GM19395 (cell line): Measurements from ENCODE around the gene DDTL.

Experiments used
- ATAC-seq: cut with Tn5 transposase; IDR thresholded peaks from one replicate; pipeline ENCODE4 v1.9.1; 2021; ENCODE audit warnings: mild to moderate bottlenecking, moderate library complexity; ENCODE audit not compliant: unreplicated experiment

DDTL gene

DNA sequence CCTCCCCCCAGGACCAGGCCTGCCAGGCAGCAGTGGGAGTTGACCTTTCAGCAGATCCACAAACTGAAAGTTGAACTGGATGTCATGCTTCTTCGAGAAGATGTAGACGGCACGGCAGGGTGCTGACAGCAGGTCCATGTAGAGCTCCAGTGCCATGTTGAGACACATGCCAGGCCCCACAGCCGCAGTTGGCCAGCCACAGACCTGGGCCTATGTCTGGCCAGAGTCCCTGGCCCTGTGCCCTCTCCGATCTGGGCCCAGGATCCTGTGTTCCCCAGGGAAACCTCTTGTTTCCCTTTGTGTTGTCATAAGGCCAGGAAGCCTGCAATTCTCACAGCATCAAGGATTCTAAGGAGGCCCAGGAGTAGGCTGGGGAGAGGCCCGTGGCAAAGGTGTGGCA is 38.5 kb downstream of the DDTL start, which contains the start of gene GSTT4:
TSS of gene GSTT4 (minus strand) at position 253 of the 400 bp plus-strand sequence. CDS start at position 156, 97 bp downstream.
- ATAC-seq = no peak

- no peak for ATAC-seq
These were observed 39.7 kb downstream of the DDTL start for GRCh38 chr22:24006207-24006913.

DNA sequence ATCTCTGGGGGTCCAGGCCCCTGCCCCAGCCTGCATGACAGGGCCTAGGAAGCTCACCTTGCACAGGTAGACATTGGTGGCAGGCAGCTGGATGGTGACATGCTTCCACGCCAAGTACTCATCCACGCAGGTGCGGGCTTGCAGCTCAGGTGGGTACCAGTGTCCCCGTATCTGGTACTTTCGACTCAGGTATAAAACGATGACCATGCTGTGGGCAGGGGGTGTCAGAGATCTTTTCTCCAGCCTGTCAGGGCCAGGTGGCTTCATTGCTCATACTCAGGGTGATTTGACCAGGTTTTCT is 40.2 kb downstream of the DDTL start:
- ATAC-seq = no peak

GRCh38 chr22:24007253-24008021 is 40.7 kb downstream of the DDTL start:
- no peak for ATAC-seq

- no peak for ATAC-seq
These were observed 41.3 kb downstream of the DDTL start for GRCh38 chr22:24008022-24008283.

GRCh38 chr22:24008381-24009226 is 41.9 kb downstream of the DDTL start:
- no peak for ATAC-seq

GRCh38 chr22:24009227-24010017 is 42.7 kb downstream of the DDTL start:
- ATAC-seq = no peak

GRCh38 chr22:24010018-24010391 is 43.3 kb downstream of the DDTL start:
- ATAC-seq = no peak

- no peak for ATAC-seq
These were observed 45.0 kb downstream of the DDTL start for GRCh38 chr22:24011735-24012068.

DNA sequence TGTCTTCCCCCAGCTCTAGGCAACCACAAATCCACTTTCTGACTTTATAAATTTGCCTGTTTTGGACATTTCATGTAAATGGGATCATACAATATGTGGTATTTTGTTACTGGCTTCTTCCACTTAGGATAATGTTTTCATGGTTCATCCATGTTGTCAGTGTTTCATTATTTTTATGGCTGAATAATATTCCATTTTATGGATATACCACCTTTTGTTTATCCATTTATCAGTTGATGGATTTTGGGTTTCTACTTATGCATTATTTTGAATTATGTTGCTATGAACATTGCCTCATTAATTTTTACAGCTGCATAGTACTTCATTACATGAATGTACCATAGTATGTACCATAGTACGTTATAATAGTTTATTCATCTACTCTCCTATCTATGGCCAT is 49.5 kb downstream of the DDTL start:
- no peak for ATAC-seq

DNA sequence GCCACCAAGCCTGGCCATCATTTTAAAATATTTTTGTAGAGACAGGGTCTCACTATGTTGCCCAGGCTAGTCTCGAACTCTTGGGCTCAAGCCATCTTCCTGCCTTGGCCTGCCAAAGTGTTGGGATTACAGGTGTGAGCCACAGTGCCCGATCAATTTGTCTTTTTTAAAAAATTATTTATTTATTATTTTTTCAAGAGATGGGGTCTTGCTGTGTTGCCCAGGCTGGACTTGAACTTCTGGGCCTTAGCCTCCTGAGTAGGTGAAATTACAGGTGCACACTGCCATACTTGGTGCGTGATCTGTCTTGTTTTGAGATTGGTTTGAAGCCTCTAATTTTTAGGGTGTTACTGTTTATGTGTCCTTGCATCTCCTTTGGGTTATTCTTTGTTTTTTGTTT is 54.6 kb downstream of the DDTL start:
- no peak for ATAC-seq
